K562 (cell line): ENCODE measurements around the gene DCAF17. TPM values are rescaled to one million over a fixed set of nuclear protein-coding genes. Genes with fewer than 3 reads are reported as not detected.

Experiments used
- CBX3 ChIP-seq, 2 experiments: IDR thresholded peaks; 1 replicate in 1 of 2; 2 replicates in 1 of 2; pipeline ENCODE4 v1.6.1; 2012; ENCODE audit warnings: inconsistent platforms in 2 of 2, low read length in 2 of 2, borderline replicate concordance in 1 of 2, control low read depth in 1 of 2
- CREBBP ChIP-seq: IDR thresholded peaks from one replicate; pipeline ENCODE4 v1.6.1; 2012; ENCODE audit warnings: low read depth, mild to moderate bottlenecking, control low read depth, inconsistent platforms, low read length
- EHMT2 ChIP-seq: fragments of 450-650 bp; IDR thresholded peaks from 2 replicates; pipeline ENCODE4 v1.6.1; 2018; ENCODE audit warnings: antibody characterized with exemption
- MXD1 ChIP-seq: fragments of 250-450 bp; sonication (Bioruptor Pico); IDR thresholded peaks from 2 replicates; pipeline ENCODE4 v1.8.0; 2021; ENCODE audit warnings: borderline replicate concordance, mild to moderate bottlenecking, moderate library complexity; ENCODE audit not compliant: poor library complexity, severe bottlenecking
- PBX2 ChIP-seq, 2 experiments: IDR thresholded peaks in 1 of 2; conservative IDR thresholded peaks in 1 of 2; 2 replicates each; pipeline ENCODE4 v1.6.1; 2016; ENCODE audit warnings: low read depth in 2 of 2, mild to moderate bottlenecking in 1 of 2, missing compliant biosample characterization in 1 of 2, missing genetic modification characterization in 1 of 2, moderate library complexity in 1 of 2
- PHTF2 ChIP-seq: fragments of 250-450 bp; sonication (Bioruptor Pico); IDR thresholded peaks from 2 replicates; pipeline ENCODE4 v1.5.0; 2021; ENCODE audit warnings: mild to moderate bottlenecking
- PURB ChIP-seq: sonication (generic); formaldehyde crosslinking; IDR thresholded peaks from 2 replicates; pipeline ENCODE4 v1.9.0; 2021; ENCODE audit warnings: low read depth, mild to moderate bottlenecking, missing genetic modification reagents
- RERE ChIP-seq: sonication (generic); formaldehyde crosslinking; IDR thresholded peaks from 2 replicates; pipeline ENCODE4 v1.8.0; 2023; ENCODE audit warnings: missing genetic modification reagents, mild to moderate bottlenecking, borderline replicate concordance
- SUPT5H ChIP-seq: fragments of 450-650 bp; IDR thresholded peaks from 2 replicates; pipeline ENCODE4 v1.6.1; 2016
- XRCC4 ChIP-seq: IDR thresholded peaks from one replicate; pipeline ENCODE4 v1.6.1; 2011; ENCODE audit not compliant: insufficient read depth, insufficient read length; ENCODE audit errors: extremely low read depth
- ZHX1 ChIP-seq: fragments of 150-350 bp; conservative IDR thresholded peaks from 2 replicates; pipeline ENCODE4 v1.6.1; 2014; ENCODE audit warnings: low read length
- ZNF561 ChIP-seq: fragments of 450-650 bp; formaldehyde crosslinking; conservative IDR thresholded peaks from 2 replicates; pipeline ENCODE4 v1.4.0; 2020; ENCODE audit warnings: mild to moderate bottlenecking, moderate library complexity
- ZNF77 ChIP-seq: fragments of 250-450 bp; sonication (Bioruptor Pico); IDR thresholded peaks from 2 replicates; pipeline ENCODE4 v1.5.0; 2020
- polyA plus RNA-seq, 8 experiments: library from polyadenylated mRNA; depleted of rRNA in 4 of 8; stranded (reverse) in 5 of 8; unstranded in 3 of 8; fragments of >200 nt; fragmentation: Nextera tagmentation in 2 of 8; fragmentation: Illumina TruSeq in 1 of 8; extraction: Ambion mirVana in 2 of 8; extraction: Trizol in 1 of 8; gene quantifications; 2 replicates each; pipeline versions ENCODE4 v1.2.1 to v1.2.3, GENCODE V29; 2011 to 2014; ENCODE audit warnings: inconsistent platforms in 1 of 8, missing spikeins in 1 of 8
- total RNA-seq, 7 experiments: library from RNA; depleted of rRNA in 6 of 7; stranded (reverse); fragments of >200 nt in 6 of 7; fragmentation: Illumina TruSeq in 2 of 7; extraction: Trizol in 2 of 7; gene quantifications; 2 replicates each; pipeline versions ENCODE4 v1.2.1 to v1.2.3, GENCODE V29; 2011 to 2021; ENCODE audit warnings: low replicate concordance in 1 of 7

DCAF17 gene
- total and polyA plus RNA-seq, 9 of the 15 experiments (the other 6 are each of a cell fraction or from before 2014, with no cell fraction given) = 10.0 to 38.5 (median 27.1) TPM

- TF ChIP-seq PBX2 (CRISPR knock-in tag; IDR thresholded peaks at IDR 0.05; ENCODE audit: low read depth) (no peak), PBX2 (tag; conservative IDR thresholded peaks at IDR 0.05; ENCODE audit: low read depth) (peak; percentile 28; the same call in 1 of the 2 replicates), XRCC4 (no peak), ZNF561 (CRISPR knock-in tag) (no peak), MXD1 (CRISPR knock-in tag) (no peak), EHMT2 (peak; percentile 60), ZNF77 (no peak), ZHX1 (no peak), CREBBP (no peak), SUPT5H (peak; percentile 86), RERE (CRISPR knock-in tag) (no peak), PHTF2 (CRISPR knock-in tag) (no peak), CBX3 (IDR thresholded peaks at IDR 0.05; ENCODE audit: borderline replicate concordance in 1 of 2, low read length in 2 of 2) (no peak; a peak in 1 of 3 replicates), PURB (CRISPR knock-in tag) (no peak)
These were observed 88.2 kb downstream of the DCAF17 start, which contains the start of gene CYBRD1 (continued) for GRCh38 chr2:171522052-171522787.
